Measurements from ENCODE around the gene KIF6.

The KIF6 gene

DNA sequence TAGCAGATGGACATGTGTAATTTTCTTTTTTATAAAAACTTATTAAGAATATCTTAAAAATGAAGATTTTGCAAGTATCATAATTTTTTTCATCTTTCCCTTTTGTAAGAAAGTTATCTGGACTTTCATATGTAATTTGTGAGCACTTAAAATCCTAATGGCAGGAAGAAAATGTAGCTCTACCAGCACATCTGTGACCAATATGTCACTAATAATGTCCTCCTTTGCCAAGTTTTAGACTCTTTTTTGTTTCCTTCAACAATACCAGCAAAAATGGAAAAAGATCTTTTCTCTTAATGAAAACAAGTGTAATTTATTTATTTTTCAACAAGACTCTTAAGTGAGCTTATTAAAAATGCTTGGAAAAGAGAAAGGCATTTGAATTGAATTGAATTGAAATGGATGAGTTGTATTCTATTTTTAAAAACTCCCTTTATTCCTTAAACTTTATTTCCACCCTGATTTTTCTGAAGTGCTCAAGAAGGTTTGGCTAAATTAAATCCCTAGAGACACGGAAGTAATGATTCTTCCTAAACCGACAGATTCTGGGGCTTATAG is 110.7 kb downstream of the KIF6 start:
- Histone ChIP-seq H2AFZ (ENCODE audit: low read depth, low read length, severe bottlenecking) (no peak overlapping the region), H3F3A (ENCODE audit: insufficient read depth) (no peaks in the 10 kb centered on the region), H3K4me2 (ENCODE audit: low read depth, low read length, poor library complexity, severe bottlenecking) (no peak overlapping the region), H3K9me3 (ENCODE audit: insufficient read depth, low read length) (no peaks in the 10 kb centered on the region), H3K27me3 (ENCODE audit: low read length) (no peaks in the 10 kb centered on the region), H3K79me2 (ENCODE audit: insufficient read depth, low read length) (no peaks in the 10 kb centered on the region), H3K36me3 (ENCODE audit: low read length) (no peaks in the 10 kb centered on the region), H4K20me1 (ENCODE audit: low read depth, low read length) (no peaks in the 10 kb centered on the region), H3K4me3 (ENCODE audit: insufficient read depth, low read length, poor library complexity, severe bottlenecking) (no peak overlapping the region), H3K27ac (ENCODE audit: low read depth, low read length) (no peak overlapping the region), H3K9ac (ENCODE audit: low read length) (no peak overlapping the region), H3K9me2 (replicated peaks; ENCODE audit: insufficient read depth, low read length) (no peaks in the 10 kb centered on the region)
- TF ChIP-seq EZH2phosphoT487 (conservative IDR thresholded peaks at IDR 0.05; ENCODE audit: low read length), result no peak
- TF ChIP-seq, protein P1, sequence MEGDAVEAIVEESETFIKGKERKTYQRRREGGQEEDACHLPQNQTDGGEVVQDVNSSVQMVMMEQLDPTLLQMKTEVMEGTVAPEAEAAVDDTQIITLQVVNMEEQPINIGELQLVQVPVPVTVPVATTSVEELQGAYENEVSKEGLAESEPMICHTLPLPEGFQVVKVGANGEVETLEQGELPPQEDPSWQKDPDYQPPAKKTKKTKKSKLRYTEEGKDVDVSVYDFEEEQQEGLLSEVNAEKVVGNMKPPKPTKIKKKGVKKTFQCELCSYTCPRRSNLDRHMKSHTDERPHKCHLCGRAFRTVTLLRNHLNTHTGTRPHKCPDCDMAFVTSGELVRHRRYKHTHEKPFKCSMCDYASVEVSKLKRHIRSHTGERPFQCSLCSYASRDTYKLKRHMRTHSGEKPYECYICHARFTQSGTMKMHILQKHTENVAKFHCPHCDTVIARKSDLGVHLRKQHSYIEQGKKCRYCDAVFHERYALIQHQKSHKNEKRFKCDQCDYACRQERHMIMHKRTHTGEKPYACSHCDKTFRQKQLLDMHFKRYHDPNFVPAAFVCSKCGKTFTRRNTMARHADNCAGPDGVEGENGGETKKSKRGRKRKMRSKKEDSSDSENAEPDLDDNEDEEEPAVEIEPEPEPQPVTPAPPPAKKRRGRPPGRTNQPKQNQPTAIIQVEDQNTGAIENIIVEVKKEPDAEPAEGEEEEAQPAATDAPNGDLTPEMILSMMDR (IDR thresholded peaks at IDR 0.05; ENCODE audit: insufficient read depth, low read length, poor library complexity, severe bottlenecking), result no peak

DNA sequence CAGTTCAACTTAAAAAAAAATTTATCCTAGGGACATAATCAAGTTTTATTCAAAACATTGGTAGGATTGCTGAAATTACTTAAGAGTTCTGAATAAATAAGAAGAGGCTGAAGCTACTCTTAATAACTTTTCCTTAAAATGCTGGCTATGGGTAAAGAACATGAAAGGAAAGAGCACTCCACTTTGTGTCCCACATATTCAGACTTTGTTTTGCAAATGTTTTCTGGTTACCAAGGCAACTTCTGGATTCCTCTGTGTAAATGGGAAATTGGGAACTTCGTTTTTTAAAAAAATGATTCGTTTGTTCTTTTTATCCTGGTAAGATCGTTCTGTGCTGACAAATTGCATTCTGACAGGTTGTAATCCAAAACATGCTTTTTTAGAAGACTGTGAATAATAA is 115.0 kb downstream of the KIF6 start:
- Histone ChIP-seq H3K4me2 (ENCODE audit: low read depth, low read length, poor library complexity, severe bottlenecking) (no peak overlapping the region), H3K9ac (ENCODE audit: low read length) (no peak overlapping the region), H3K4me3 (ENCODE audit: insufficient read depth, low read length, poor library complexity, severe bottlenecking) (no peak overlapping the region), H3K27ac (ENCODE audit: low read depth, low read length) (no peak overlapping the region), H3K9me2 (replicated peaks; ENCODE audit: insufficient read depth, low read length) (no peaks in the 10 kb centered on the region), H3K9me3 (ENCODE audit: insufficient read depth, low read length) (no peaks in the 10 kb centered on the region), H3K36me3 (ENCODE audit: low read length) (no peaks in the 10 kb centered on the region), H2AFZ (ENCODE audit: low read depth, low read length, severe bottlenecking) (no peak overlapping the region), H3F3A (ENCODE audit: insufficient read depth) (no peaks in the 10 kb centered on the region), H3K27me3 (ENCODE audit: low read length) (no peaks in the 10 kb centered on the region), H3K79me2 (ENCODE audit: insufficient read depth, low read length) (no peaks in the 10 kb centered on the region), H4K20me1 (ENCODE audit: low read depth, low read length) (no peaks in the 10 kb centered on the region)
- TF ChIP-seq, protein P1 (IDR thresholded peaks at IDR 0.05; ENCODE audit: insufficient read depth, low read length, poor library complexity, severe bottlenecking), result no peak
- TF ChIP-seq EZH2phosphoT487 (conservative IDR thresholded peaks at IDR 0.05; ENCODE audit: low read length), result no peak

- TF ChIP-seq, protein P1 (IDR thresholded peaks at IDR 0.05; ENCODE audit: insufficient read depth, low read length, poor library complexity, severe bottlenecking), result no peak
- no peak for TF ChIP-seq EZH2phosphoT487 (conservative IDR thresholded peaks at IDR 0.05; ENCODE audit: low read length)
- H3K27ac ChIP-seq (ENCODE audit: low read depth, low read length), result no peak overlapping the region
- no peaks in the 10 kb centered on the region for H3K79me2 ChIP-seq (ENCODE audit: insufficient read depth, low read length)
- no peak overlapping the region for H3K4me3 ChIP-seq (ENCODE audit: insufficient read depth, low read length, poor library complexity, severe bottlenecking)
- no peaks in the 10 kb centered on the region for H3K9me2 ChIP-seq (replicated peaks; ENCODE audit: insufficient read depth, low read length)
- no peaks in the 10 kb centered on the region for H3K9me3 ChIP-seq (ENCODE audit: insufficient read depth, low read length)
- no peak overlapping the region for H3K4me2 ChIP-seq (ENCODE audit: low read depth, low read length, poor library complexity, severe bottlenecking)
- no peaks in the 10 kb centered on the region for H3F3A ChIP-seq (ENCODE audit: insufficient read depth)
- H3K27me3 ChIP-seq (ENCODE audit: low read length), result no peaks in the 10 kb centered on the region
- H2AFZ ChIP-seq (ENCODE audit: low read depth, low read length, severe bottlenecking), result no peak overlapping the region
- H3K36me3 ChIP-seq (ENCODE audit: low read length), result no peaks in the 10 kb centered on the region
- H4K20me1 ChIP-seq (ENCODE audit: low read depth, low read length), result no peaks in the 10 kb centered on the region
- no peak overlapping the region for H3K9ac ChIP-seq (ENCODE audit: low read length)
Measured at GRCh38 chr6:39608652-39609345, 116.4 kb downstream of the KIF6 start.
